Activated CD8-positive, alpha-beta memory T cell treated with anti-CD3 and anti-CD28 coated beads, Interleukin-2, amount 50 U/mL, for 48 hours (primary cell): ENCODE measurements around the gene EID3.
"Not testable (repeated sequence)": the region's sequence is repeated elsewhere in the genome, so short reads cannot be mapped to it uniquely, and the experiment has no call there.

ENCODE experiments used
- DNase-seq: peaks from one replicate; pipeline ENCODE4 v3.0.0-alpha.2; 2020

EID3 gene

DNA sequence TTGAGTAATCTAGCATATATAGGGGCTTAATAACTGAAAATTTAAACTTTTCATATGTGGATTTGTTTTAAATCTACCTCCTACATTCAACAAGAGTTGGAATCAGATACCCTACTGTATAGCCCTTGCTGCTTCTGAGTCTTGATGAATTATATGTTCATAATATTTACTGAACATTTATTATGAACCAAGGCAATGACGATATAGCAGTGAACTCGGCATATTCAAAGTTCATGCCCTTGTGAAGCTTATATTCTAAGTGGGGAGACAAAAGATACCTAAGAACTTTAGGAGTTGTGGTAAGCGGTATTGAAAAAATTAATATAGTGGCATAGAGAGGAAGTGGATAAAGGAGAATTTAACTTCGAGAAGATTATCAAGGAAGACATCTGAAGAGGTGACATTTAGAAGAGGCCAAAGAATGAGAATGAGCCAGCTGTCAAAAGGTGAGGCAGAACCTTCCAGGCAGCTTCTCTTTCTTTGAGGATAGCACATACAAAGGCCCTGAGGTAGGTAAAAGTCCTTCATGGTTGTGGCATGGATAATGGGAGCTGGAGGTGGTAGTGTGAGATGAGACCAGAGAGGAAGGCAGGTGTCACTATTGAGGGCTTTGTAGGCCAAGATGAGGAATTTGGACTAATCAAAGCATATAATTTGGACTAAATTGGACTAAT is 10.2 kb downstream of the EID3 start:
- no peak for DNase-seq

DNA sequence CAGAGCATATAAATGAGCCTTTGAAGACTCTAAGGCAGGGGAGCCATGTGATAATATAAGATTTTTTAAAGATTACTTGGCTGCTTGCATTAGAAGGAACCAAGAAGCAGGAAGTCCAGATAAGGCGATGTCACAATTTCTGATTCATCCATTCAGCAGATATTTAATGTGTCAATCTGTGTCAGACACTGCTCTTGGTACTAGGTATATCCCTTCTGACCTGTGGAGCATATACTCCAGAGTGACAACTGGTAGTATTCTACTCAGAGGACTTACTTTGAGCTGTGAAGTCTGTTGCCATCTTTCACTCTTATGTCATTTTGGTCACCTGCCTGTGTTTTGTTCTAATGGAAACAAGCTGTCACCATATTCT is 10.7 kb downstream of the EID3 start:
- no peak for DNase-seq

DNA sequence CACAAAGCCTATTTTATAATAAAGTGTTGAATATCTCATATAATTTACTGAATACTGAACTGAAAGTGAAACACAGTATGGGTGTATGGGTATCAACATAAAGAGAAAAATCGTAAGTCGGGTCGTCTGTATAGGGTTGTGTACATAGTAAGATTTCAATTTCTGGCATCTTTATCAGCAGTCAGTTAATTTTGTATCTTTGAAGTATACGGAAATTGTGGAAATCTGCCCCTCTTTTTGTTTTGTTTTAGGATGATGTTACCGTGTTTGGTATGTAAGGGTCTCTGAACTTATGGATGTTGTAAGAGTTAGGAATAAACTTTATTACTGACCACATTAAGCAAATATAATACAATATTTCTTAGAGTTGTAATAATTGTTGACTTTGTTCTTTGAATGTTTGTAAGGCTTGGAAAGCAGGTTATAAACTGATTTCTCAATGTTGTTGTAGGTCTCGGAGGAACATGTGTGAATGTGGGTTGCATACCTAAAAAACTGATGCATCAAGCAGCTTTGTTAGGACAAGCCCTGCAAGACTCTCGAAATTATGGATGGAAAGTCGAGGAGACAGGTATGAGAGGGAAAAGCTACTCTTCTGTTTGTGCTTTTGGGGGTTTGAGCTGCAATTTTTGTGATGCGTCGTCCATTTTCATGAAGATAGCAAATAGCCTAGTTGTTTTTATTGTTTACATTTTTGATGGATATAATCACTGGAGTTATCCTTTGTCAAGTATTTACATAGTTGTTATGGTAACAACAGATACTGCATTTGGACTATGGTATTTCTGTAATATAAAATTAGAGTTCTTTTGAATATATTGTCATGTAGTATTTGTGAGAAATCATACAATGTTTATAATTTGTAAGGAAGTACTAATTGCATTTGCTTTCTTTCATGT is 12.0 kb downstream of the EID3 start:
- no peak for DNase-seq

DNA sequence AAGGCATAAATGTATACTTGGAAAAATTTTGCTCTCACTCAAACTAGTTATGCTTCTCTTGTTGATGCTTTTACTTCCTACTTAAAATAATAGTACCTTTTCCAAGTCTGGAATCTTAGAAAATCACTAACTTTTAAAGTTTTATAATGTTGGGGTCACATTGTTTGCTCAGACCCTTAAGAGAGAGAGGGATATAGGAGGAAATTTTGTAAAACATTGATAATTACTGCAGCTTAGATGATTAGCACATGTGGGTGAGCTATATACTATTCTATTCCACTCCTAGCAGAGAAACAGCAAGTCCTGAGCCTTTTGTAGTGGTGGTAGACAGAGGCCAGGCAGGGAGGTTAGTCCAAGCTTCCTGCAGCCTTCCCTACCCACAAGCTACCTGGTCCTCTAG is 13.4 kb downstream of the EID3 start:
- DNase-seq: no peak

DNA sequence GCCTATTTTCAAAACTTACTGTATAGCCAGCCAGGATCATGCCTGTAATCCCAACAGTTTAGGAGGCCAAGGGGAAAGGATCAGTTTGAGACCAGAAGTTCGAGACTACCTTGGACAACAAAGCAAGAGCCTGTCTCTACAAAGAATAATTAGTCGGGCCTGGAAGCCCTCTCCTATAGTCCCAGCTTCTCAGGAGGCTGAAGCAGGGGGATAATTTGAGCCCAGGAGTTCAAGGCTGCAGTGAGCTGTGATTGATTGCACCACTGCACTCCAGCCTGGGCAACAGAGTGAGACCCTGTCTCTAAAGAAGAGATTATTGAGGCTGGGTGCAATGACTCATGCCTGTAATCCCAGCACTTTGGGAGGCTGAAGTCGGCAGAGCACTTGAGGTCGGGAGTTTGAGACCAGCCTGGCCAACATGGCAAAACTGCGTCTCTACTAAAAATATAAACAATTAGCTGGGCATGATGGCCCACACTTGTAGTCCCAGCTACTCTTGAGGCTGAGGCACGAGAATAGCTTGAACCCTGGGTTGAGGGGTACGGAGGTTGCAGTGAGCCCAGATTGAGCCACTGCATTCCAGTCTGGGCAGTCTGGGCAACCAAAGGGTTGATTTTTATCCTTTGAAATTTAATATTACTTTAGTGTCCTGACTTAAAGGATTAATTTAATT is 14.1 kb downstream of the EID3 start:
- no peak for DNase-seq

DNA sequence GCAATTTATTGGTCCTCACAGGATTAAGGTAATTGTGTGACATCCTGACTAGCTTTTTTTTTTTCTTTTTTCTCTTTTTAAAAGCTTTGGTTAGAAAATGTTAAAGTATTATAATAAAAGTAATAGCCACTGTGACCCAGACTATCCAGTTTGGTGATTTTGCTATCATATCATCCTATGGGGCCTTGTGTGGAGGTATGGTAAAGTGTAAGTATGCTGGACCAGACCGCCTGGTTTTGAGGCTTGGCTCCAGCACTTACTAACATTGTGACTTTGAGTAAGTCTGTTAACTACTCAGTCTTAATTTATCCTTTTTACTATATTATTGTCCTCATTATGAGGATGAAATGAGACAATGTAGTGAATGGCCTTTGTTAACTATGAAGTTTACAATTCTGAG is 15.5 kb downstream of the EID3 start:
- DNase-seq: no peak

DNA sequence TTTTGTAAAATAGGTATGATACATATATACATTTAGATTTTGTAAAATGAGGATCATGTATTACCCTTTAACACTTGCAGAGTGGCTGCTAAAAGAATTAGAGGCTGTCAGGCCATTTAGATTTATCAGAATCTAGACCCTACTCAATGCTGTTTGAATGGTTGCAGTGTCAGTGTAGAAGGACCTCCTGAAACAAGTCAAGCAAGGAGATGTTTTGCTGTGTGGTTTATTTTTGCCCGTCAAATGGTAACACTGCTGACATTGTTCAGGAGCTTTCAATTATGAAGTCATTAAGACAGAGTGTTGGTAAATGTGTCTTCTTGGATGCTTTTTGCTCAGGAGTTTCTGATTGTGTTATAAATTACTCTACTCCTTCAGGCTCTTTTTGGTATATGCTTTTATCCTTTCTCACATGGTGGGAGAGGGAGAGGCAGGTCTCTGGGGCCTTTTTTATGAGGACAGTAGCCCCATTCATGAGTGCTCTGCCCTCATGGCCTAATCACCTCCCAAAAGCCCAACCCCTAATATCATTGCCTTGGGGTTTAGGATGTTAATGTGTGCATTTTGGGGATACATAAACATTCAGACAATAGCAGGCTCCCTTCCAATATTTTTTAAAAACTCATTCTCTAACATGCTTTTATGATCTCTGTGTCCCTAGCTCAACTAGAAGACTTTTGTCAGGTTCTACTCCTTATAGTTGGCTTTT is 16.5 kb downstream of the EID3 start:
- no peak for DNase-seq

DNA sequence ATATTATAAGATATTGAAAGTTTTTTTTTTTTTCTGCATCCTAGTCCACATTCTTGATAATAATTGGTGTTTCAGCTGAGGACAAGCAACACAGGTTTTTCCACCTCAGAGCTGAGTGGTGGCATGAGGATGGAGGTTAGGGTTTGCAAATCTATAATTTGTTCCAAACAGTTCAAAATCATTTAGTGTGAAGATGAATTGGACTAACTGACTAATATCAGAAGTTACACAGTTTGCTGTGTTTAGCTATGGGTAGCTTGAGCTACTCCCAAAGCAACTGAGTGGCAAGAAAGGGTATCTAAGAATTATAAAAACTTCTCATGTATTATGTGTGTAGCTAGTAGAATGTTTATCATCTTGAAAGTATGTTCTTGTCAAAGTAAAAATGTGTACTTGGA is 17.1 kb downstream of the EID3 start:
- DNase-seq: no peak

DNA sequence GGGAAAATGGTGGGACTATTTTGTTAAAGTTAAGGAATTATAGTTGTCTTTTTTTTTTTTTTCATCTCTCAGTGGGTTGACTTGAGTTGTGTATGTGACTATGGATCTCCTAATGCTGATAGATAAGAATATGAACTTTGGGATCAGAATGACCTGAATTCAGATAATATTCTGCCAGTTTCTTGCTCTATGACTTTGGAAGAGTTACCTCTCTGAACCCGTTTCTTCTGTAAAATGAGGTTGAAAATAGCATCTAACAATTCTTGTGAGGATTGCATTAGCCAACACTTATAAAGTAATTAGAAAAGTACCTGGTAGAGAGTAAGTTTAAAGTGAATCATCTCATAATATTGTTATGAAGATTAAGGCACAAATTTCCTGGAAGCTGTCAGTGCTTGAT is 18.4 kb downstream of the EID3 start:
- DNase-seq: no peak

DNA sequence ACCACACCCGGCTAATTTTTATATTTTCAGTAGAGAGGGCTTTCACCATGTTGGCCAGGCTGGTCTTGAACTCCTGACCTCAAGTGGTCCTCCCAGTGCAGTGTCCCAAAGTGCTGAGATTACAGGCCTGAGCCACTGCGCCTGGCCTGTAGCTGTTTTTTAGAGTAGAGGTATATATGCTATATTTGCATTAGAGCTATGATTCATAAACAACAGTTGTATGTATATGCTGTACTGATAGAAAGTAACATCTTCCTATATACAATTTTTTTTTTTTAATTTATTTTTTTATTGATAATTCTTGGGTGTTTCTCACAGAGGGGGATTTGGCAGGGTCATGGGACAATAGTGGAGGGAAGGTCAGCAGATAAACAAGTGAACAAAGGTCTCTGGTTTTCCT is 19.0 kb downstream of the EID3 start:
- DNase-seq: not testable (repeated sequence)

DNA sequence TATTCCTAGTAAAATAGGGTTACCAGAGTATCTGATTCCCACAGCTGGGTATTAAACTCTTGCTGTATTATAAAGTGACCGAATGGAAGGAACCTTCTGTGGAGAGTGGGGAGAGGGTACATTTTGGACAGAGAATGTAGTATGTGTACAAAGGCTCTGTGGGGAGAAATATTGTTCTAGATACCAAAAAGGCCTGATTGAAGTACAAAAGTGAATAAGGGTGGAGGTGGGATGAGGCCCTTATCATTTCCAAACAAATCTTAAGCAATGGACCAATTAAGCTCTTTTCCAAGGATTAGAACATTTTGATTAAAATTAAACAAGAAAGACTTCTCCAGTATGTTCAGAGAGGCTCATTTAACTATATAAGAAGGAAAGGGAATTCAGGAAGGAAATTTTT is 20.4 kb downstream of the EID3 start:
- no peak for DNase-seq

DNA sequence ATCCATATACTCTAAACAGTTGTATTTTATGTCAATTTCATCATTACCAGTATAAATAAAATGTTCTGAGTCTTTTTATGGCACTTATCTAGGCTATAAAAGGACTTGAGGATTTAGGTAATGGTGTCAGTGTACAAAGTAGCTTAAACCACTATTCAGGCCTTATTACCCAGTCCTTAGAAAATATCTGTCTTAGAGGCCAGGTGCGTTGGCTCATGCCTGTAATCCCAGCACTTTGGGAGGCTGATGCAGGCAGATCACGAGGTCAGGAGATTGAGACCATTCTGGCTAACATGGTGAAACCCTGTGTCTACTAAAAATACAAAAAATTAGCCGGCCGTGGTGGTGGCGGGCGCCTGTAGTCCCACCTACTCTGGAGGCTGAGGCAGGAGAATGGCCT is 24.7 kb downstream of the EID3 start:
- DNase-seq: not testable (repeated sequence)

DNA sequence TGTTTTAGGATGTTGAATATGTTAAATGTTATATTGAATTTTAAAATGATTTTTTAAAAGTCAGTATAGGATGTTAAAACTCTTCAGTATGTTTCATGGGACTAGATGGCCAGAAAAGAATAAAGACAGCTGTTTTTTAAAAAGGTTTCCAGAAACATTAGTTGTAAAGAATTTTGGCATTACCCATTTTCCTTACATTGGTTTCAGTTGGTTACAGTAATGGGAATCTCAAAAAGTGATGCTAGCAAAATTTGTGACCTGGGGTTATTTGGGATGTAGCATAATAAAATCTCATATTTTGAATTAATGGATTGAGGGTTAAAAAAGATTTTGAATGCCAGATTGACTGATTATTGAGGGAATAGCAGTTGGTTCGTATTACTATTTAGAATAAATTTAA is 25.3 kb downstream of the EID3 start:
- DNase-seq: no peak

DNA sequence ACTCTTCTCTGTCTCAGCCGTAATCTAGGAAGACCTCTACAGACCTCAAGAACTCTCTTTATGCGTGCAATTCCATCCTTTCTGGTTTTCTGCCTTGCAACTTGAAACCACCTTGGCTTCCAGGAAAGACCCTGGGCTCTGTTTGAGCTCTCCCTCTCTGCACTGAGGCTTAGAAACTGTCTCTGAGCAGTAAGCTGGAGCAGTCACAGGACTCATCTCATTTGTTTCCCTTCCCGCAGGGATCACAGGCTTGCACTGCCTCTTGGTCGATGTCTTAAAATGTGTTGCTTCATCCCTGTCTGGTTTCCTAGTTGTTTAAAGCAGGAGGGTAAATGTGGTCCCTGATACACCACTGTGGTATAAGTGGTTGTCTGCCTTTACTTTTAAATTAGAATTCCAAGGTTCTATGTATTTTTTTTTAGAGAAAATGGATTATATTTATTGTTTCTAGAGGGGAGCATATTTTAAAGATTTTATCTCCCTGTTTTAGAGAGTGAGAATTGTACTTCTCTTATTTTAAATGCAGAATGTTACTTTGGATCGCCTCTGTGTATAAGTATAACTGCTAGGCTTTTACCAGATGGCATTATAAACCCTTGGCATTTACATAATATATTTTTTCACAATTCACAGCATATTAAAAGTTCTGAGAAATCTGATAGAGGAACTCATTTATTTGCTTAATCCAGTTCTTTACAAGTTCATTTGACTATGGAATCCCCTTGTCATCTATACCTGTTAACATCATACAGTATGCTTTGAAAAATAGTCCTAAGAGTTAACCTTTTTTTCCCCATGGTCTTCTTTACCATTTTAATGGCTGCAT is 26.4 kb downstream of the EID3 start:
- DNase-seq: no peak

DNA sequence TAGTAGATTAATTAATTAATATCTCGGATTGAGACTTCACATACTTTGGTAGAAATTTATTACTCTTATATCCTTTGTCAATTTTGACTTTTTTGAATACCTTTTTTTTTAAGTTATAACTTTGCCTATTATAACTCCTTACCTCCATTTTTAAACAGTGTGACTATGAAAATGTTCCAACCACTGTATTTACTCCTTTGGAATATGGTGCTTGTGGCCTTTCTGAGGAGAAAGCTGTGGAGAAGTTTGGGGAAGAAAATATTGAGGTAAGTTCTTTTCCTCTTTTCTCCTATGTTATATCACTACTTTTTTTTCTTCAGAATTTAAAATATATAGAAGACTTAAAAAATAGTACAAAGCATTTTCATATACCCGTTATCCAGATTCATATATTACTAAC is 27.8 kb downstream of the EID3 start:
- no peak for DNase-seq

DNA sequence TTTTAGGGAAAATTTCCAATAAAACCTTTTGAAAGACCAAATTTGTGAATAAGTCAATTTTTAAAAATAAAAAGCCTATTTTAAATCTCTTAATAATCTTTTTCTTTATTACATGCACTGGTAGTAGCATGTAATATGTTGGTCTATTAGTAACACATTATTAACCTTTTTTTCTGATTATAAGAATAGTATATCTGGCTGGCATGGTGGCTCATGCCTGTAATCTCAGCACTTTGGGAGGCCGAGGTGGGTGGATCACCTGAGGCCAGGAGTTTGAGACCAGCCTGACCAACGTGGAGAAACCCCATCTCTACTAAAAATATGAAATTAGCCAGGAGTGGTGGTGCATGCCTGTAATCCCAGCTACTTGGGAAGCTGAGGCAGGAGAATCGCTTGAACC is 28.7 kb downstream of the EID3 start:
- DNase-seq: not testable (repeated sequence)

DNA sequence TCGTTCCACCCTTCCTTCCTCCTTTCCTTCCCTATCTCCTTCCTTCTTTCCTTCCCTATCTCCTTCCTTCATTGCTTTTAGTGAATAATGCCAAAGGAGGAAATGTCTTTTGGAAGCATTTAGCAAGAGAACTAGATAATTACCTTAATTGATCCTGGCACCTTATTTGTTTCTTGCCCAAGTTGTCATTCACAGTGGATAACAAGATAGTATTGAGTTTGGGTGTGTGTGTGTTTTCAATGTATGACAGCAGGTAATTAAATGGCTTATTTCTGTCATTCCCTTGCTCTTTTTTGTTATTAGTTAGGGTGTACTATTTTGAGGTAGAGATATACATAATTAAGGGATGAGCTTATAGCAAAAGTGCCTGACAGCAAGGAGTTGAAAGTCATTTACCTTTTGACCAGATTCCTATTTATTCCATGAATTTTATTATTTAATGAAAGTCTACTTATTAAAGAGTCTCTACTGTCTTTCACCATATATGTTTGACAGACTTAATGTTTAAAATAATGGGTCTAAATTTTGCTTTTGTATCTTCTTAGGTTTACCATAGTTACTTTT is 30.2 kb downstream of the EID3 start:
- no peak for DNase-seq

DNA sequence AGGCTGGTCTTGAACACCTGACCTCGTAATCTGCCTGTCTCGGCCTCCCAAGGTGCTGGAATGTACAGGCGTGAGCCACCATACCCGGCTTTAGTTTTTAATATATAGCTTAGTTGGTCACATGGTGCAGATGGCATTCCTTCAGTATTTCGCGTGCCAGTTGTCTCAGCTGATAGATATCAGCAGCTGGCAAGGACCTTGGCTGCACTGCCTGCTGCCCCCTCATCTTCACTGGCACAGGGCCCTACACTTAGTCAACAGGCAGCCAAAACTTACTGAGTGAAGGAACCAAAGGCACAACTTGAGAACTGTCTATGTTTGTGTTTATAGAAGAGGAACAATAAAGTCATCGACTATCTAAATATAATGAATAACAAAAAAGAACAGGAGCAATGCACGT is 31.0 kb downstream of the EID3 start:
- DNase-seq: no peak

DNA sequence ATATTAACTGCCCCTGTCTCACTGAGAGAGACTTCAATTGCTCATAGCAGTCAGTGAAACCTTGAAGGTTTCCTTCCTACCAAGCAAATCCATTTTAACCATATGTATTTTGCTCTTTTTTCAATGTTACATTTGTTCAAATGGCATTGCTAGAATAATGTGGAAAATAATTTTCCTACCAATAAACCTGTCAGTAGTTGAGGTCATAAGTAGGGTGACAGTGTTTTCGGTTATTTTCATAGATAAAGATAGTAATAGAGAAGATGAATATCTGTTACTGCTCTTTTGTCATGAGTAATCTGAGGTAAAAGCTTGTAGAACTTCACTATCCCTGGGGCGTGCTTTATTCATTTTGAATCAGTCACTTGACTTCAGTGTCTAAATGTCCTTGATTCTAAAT is 32.6 kb downstream of the EID3 start:
- DNase-seq: no peak

DNA sequence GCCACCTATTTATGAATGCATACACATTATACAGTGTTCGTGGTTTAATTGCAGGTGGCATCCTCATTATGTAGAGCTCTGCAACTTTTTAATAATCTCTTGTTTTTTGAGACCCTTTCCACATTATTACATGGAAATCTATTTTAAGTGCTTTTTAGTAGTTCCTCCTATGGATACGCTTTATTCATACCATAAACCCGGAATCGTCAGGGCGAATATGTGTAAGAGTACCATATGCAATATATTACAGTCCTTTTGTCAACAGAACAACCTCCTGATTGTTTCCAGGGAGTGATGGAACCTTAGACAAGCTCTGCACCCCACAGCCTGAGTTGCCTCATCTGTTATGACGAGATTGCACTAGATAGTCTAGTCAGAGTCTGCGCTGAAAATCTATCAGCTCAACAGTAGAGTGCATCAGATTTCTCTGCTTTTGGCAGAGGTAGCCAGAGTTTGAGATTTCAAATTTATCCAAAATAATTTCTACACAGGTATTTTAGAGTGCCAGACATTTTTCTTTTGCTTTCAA is 33.6 kb downstream of the EID3 start:
- no peak for DNase-seq

DNA sequence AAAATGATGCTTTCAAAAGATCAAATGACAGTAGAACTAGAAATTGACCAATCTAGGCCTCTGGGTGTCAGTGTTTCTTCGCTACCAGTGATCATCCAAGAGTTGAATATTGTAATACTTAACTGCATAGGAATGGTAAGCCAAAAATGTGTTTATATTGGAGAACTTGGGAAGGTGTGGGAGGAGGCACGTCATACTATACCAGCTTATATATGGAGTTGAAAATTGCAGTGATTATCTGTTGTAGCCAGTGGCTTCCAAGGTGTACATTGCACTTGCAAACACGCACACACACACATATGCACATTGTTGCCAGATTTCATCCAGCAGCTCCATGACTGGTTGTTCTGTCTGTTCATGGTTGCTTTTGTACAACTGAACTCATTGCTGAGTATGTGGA is 36.1 kb downstream of the EID3 start:
- no peak for DNase-seq

DNA sequence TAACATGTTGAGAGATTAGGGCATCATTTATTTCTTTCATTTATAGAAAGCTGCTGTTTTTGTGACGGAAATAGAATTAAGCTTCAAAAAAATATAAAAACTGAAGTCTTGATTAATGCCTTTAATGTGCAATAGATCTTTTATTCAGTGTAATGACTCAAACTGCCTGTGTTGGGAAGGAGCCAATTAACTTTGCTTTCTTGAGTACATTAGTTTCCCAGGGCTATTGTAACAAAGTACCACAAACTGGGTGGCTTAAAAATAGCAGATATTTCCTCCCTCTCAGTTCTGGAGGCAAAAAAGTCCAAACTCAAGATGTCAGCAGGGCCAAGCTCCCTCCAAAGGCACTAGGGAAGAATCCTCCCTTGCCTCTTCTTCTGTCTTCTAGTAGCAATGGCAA is 36.6 kb downstream of the EID3 start:
- DNase-seq: no peak
